Gastrocnemius medialis (tissue), 4 donors: ENCODE data around the gene NREP. TPM values are rescaled to one million over a fixed set of nuclear protein-coding genes. Genes with fewer than 3 reads are reported as not detected.

Source experiments
- ATAC-seq, 2 donors: fragments of 150-250 bp; one replicate each; pipeline ENCODE4 v1.9.1; 2016
- DNase-seq, 2 donors: peaks; one replicate each; pipeline ENCODE4 v3.0.0-alpha.2; 2019
- H3K27ac ChIP-seq, 4 donors: fragments of 200-600 bp; sonication (generic); 1 replicate in 1 of 4; 2 replicates in 3 of 4; pipeline ENCODE4 v1.5.1; 2016 to 2018; ENCODE audit warnings: mild to moderate bottlenecking in 2 of 4, moderate library complexity in 1 of 4
- H3K27me3 ChIP-seq, 3 donors: fragments of 200-600 bp; sonication (generic) in 2 of 3; 1 replicate in 1 of 3; 2 replicates in 2 of 3; pipeline versions ENCODE4 v1.5.1 to v1.6.0; 2016 to 2019; ENCODE audit warnings: mild to moderate bottlenecking in 1 of 3, moderate library complexity in 1 of 3
- H3K36me3 ChIP-seq, 2 donors: fragments of 200-600 bp; sonication (generic) in 1 of 2; one replicate each; pipeline ENCODE4 v1.5.1; 2017 to 2018
- H3K4me1 ChIP-seq, 2 donors: fragments of 200-600 bp; sonication (generic) in 1 of 2; one replicate each; pipeline ENCODE4 v1.5.1; 2016 to 2017; ENCODE audit warnings: mild to moderate bottlenecking in 2 of 2
- H3K4me3 ChIP-seq, 4 donors: fragments of 200-600 bp; sonication (generic) in 3 of 4; 1 replicate in 1 of 4; 2 replicates in 3 of 4; pipeline ENCODE4 v1.5.1; 2016 to 2019; ENCODE audit warnings: mild to moderate bottlenecking in 2 of 4
- H3K9me3 ChIP-seq, 3 donors: fragments of 200-600 bp; sonication (generic) in 2 of 3; 1 replicate in 1 of 3; 2 replicates in 2 of 3; pipeline ENCODE4 v1.5.1; 2016 to 2019
- CTCF ChIP-seq, 5 experiments: fragments of 450-650 bp in 3 of 5; fragments of 200-600 bp in 2 of 5; sonication (generic) in 2 of 5; IDR thresholded peaks in 4 of 5; conservative IDR thresholded peaks in 1 of 5; 1 replicate in 4 of 5; 2 replicates in 1 of 5; pipeline ENCODE4 v1.5.1; 2016 to 2019; ENCODE audit warnings: antibody characterized with exemption in 5 of 5, mild to moderate bottlenecking in 3 of 5, moderate library complexity in 3 of 5
- POLR2A ChIP-seq, 2 donors: fragments of 450-650 bp; IDR thresholded peaks; one replicate each; pipeline ENCODE4 v1.6.1; 2017; ENCODE audit warnings: antibody characterized with exemption in 2 of 2, mild to moderate bottlenecking in 2 of 2, moderate library complexity in 2 of 2
- in situ Hi-C, 4 donors: fragments of 200-750 bp; cut with MboI; loops; one replicate each; pipeline versions ENCODE4 v1.15.0 to v1.8.0; 2017; ENCODE audit warnings: low sequenced_read_pairs in 4 of 4
- intact Hi-C: fragments of 100-400 bp; cut with DNase I; formaldehyde crosslinking; loops from one replicate; pipeline ENCODE4 v1.15.1; 2023; ENCODE audit warnings: low total_unique reads
- total RNA-seq, 4 donors: library from RNA; depleted of rRNA; stranded (reverse); fragments of >200 nt; gene quantifications; one replicate each; pipeline versions ENCODE4 v1.1.0 to v1.2.3, GENCODE V29; 2016

NREP gene
- total RNA-seq, 4 donors from 2014 or later: 0.85 to 2.9 (median 1.8) TPM

- intact Hi-C loops (loop anchor here (10.0 kb wide), 2 partner anchors 501 to 951 kb away; no protein-coding TSS in a partner anchor), in situ Hi-C loops (loop anchor here in 3 of 4 donors (5.0 to 10.0 kb wide), 3 partner anchors 199 to 393 kb away; no protein-coding TSS in a partner anchor)
- ATAC-seq: no peak
- Histone ChIP-seq H3K27ac (peak overlapping the region in 1 of 4 donors; percentile 94), H3K27me3 (no peaks in the 10 kb centered on the region), H3K9me3 (no peaks in the 10 kb centered on the region), H3K4me3 (peak overlapping the region in 1 of 4 donors; percentile 15), H3K36me3 (no peaks in the 10 kb centered on the region), H3K4me1 (peaks cover 58 to 75% of the 10 kb centered on the region in 2 donors)
- no peak for TF ChIP-seq POLR2A (IDR thresholded peaks at IDR 0.05)
- no peak for TF ChIP-seq CTCF (IDR thresholded peaks at IDR 0.05 in 4 of 5, conservative IDR thresholded peaks at IDR 0.05 in 1 of 5)
- no peak for DNase-seq
Measured at GRCh38 chr5:111753884-111754589, 3.0 kb downstream of the NREP start.

DNA sequence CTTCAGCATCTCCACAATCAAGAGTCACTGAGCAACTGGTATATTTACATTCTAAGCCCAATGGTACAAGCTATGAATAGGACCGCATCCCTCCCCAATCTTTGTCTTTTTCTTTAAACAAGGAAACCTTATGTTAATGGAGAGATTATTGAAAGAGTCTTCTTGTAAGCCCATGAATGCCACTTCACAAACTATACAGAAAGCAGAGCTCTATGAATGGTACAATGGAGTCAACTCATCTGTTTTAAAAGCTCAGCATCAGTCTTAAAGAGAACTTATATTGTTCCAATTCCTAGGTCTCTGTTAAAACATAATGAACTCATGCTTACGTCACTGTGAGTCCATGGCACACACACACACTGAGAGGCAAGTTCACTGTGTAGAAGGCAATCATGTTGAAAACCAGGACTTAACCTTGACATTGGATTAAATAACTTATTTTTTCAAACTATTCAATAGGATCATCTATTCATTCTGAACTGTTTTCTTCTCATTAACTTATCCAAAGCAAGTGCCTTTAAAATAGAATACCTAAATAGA is 4.5 kb downstream of the NREP start:
- peaks cover 73 to 83% of the 10 kb centered on the region in 2 donors for H3K4me1 ChIP-seq
- H3K36me3 ChIP-seq: no peaks in the 10 kb centered on the region
- H3K9me3 ChIP-seq: no peaks in the 10 kb centered on the region
- no peaks in the 10 kb centered on the region for H3K27me3 ChIP-seq
- DNase-seq (no peak), ATAC-seq (no peak)
- intact Hi-C loops: loop anchor here (10.0 kb wide), 2 partner anchors 502 to 952 kb away; no protein-coding TSS in a partner anchor
- in situ Hi-C loops: loop anchor here in 3 of 4 donors (5.0 to 10.0 kb wide), 3 partner anchors 198 to 395 kb away; no protein-coding TSS in a partner anchor
- no peak for TF ChIP-seq CTCF (IDR thresholded peaks at IDR 0.05 in 4 of 5, conservative IDR thresholded peaks at IDR 0.05 in 1 of 5)
- no peak for TF ChIP-seq POLR2A (IDR thresholded peaks at IDR 0.05)
- H3K4me3 ChIP-seq: no peak overlapping the region
- H3K27ac ChIP-seq: no peak overlapping the region

DNA sequence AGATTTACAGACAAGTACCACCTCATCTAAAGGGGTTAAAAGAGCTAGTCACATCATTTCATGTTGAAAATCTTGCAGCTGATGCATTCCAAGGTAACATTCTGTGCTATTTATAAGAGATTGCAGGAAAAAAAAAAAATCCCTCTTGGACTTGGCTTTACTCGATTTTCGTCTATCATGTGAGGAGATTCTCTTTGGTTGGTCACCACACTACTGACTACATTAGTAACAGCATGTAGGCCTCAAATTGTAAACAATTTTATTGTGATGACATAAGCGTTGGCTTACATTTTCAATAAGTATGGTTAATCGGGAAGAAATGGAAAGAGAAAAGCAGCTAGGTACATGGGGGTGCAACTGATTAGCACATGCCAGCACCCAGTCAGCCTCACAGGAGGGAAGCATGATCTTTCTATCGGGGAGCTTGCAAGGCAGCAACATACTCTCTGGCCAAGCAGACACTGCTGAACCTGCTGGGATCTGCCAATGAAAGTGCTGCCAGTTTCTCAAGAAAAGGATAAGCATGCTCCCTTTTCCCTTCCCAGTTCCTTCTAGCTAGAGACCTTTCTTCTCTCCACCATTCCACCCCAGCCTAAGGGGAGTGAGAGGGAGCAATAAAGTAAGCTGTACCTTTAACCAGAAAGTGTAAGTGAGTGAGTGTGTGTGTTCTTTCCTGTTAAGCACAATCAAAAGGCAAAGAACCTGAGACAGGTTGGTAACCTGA is 7.5 kb downstream of the NREP start:
- H3K9me3 ChIP-seq: no peaks in the 10 kb centered on the region
- in situ Hi-C loops: loop anchor here in 3 of 4 donors (5.0 to 10.0 kb wide), 3 partner anchors 195 to 398 kb away; no protein-coding TSS in a partner anchor
- no peak overlapping the region for H3K4me3 ChIP-seq
- intact Hi-C loops: loop anchor here (10.0 kb wide), 2 partner anchors 505 to 955 kb away; no protein-coding TSS in a partner anchor
- peak overlapping the region in 1 of 4 donors; percentile 79 for H3K27ac ChIP-seq
- H3K4me1 ChIP-seq: peaks cover 62 to 72% of the 10 kb centered on the region in 2 donors
- ATAC-seq (no peak), DNase-seq (no peak)
- no peaks in the 10 kb centered on the region for H3K36me3 ChIP-seq
- TF ChIP-seq POLR2A (IDR thresholded peaks at IDR 0.05): no peak
- no peak for TF ChIP-seq CTCF (IDR thresholded peaks at IDR 0.05 in 4 of 5, conservative IDR thresholded peaks at IDR 0.05 in 1 of 5)
- H3K27me3 ChIP-seq: no peaks in the 10 kb centered on the region

GRCh38 chr5:111748304-111748763 is 8.7 kb downstream of the NREP start:
- TF ChIP-seq CTCF (IDR thresholded peaks at IDR 0.05 in 4 of 5, conservative IDR thresholded peaks at IDR 0.05 in 1 of 5): no peak
- TF ChIP-seq POLR2A (IDR thresholded peaks at IDR 0.05): no peak
- in situ Hi-C loops (no loop called here), intact Hi-C loops (no loop called here)
- peak overlapping the region; percentile 30 to 79 (median 48) for H3K27ac ChIP-seq
- H3K27me3 ChIP-seq: no peaks in the 10 kb centered on the region
- no peaks in the 10 kb centered on the region for H3K9me3 ChIP-seq
- DNase-seq (no peak), ATAC-seq (peak; percentile 69 to 94)
- peak overlapping the region in 1 of 4 donors; percentile 8 for H3K4me3 ChIP-seq
- H3K4me1 ChIP-seq: peaks cover 58 to 71% of the 10 kb centered on the region in 2 donors
- H3K36me3 ChIP-seq: no peaks in the 10 kb centered on the region
